Motor neuron (in vitro differentiated cells): ENCODE data around the gene RELT. TPM values are rescaled to one million over a fixed set of nuclear protein-coding genes. Genes with fewer than 3 reads are reported as not detected.

Source experiments
- ATAC-seq, 8 experiments: fragments of 200-7000 bp; cut with Tn5 transposase; replicated peaks in 6 of 8; 2 replicates each; pipeline ENCODE4 v1.8.0; 2021; ENCODE audit warnings: mild to moderate bottlenecking in 8 of 8, moderate library complexity in 8 of 8
- H3K27ac ChIP-seq, 2 donors: fragments of 250-450 bp; sonication (Bioruptor Pico); 2 replicates each; pipeline ENCODE4 v1.9.0; 2021; ENCODE audit warnings: antibody characterized with exemption in 2 of 2, mild to moderate bottlenecking in 2 of 2, moderate library complexity in 1 of 2
- H3K4me1 ChIP-seq, 2 donors: fragments of 250-450 bp; sonication (Bioruptor Pico); replicated peaks in 1 of 2; 2 replicates each; pipeline ENCODE4 v1.6.1; 2021; ENCODE audit warnings: antibody characterized with exemption in 2 of 2, mild to moderate bottlenecking in 2 of 2, moderate library complexity in 1 of 2
- H3K4me3 ChIP-seq, 5 donors: fragments of 250-450 bp; sonication (Bioruptor Pico); 2 replicates each; pipeline ENCODE4 v1.9.0; 2021; ENCODE audit warnings: antibody characterized with exemption in 5 of 5, mild to moderate bottlenecking in 5 of 5, moderate library complexity in 4 of 5
- WGBS, 10 experiments: fragments of 450-650 bp; shearing (Covaris generic); methylation state at CpG; one replicate each; pipeline ENCODE4 v1.0.0; 2022; 5-methylcytosine and 5-hydroxymethylcytosine counted together
- in situ Hi-C, 9 experiments: fragments of 400-800 bp; cut with MboI; loops; one replicate each; pipeline ENCODE4 v1.15.0; 2021; ENCODE audit warnings: low sequenced_read_pairs in 9 of 9, low pct_unique_long_range_greater_than_20kb in 2 of 9; ENCODE audit not compliant: unreplicated experiment in 9 of 9
- total RNA-seq, 8 experiments: library from RNA; unstranded; fragments of 300-600 nt; gene quantifications; 2 replicates each; pipeline versions ENCODE4 v1.2.3 to v1.2.4, GENCODE V29; 2022

Gene RELT, protein sequence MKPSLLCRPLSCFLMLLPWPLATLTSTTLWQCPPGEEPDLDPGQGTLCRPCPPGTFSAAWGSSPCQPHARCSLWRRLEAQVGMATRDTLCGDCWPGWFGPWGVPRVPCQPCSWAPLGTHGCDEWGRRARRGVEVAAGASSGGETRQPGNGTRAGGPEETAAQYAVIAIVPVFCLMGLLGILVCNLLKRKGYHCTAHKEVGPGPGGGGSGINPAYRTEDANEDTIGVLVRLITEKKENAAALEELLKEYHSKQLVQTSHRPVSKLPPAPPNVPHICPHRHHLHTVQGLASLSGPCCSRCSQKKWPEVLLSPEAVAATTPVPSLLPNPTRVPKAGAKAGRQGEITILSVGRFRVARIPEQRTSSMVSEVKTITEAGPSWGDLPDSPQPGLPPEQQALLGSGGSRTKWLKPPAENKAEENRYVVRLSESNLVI
- 10 to 100 TPM in 1 of 8 experiments, 1 to 10 TPM in 7; 6.0 to 11.8 (median 7.0) TPM for total RNA-seq

DNA sequence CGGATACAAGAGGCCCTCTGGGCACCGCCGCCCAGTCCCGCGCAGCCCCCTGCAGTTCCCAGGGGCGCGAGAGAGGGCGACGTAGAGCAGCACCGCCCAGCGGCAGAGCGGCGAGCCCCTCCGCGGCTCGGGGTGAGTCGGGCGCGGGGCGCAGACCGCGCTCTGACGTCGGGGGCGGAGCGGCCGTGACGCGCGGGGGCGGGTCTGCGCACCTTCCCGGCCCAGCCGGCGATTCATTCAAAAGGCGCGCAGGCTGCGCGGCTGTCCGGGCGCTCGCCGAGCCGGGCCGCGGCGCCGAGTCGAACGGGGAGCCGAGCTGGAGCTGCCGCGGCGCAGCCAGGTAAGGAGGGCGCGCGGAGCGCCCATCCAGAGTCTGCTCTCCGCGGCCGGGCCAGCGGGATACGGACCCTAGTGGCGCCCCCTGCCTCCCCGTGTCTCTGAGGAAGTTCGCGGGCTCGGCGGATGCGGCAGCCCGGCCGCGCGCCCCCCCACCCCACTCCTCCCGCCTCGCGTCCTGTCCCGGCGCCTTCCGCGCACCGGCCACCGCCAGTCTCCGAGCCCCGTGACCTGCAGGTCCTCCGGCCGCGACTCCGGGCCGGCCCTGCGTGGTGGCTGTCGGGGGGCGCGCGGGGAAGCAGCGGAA is at the start of gene RELT:
Gene RELT, plus strand, starts transcription at position 240 of the 643 bp plus-strand sequence. CDS start 12,738 bp downstream, outside the sequence.
- WGBS, 10 experiments: 0 to 60% (median 1%) methylated on average over 1 to 11 of the region's 96 CpGs; no CpG with 5 or more reads in 6 of the 10 experiments
- ATAC-seq: peak; percentile 84 to 94 (median 86)
- in situ Hi-C loops: loop anchor here in 1 of 9 experiments (25.0 kb wide), 1 partner anchor 286 kb away; no protein-coding TSS in a partner anchor

DNA sequence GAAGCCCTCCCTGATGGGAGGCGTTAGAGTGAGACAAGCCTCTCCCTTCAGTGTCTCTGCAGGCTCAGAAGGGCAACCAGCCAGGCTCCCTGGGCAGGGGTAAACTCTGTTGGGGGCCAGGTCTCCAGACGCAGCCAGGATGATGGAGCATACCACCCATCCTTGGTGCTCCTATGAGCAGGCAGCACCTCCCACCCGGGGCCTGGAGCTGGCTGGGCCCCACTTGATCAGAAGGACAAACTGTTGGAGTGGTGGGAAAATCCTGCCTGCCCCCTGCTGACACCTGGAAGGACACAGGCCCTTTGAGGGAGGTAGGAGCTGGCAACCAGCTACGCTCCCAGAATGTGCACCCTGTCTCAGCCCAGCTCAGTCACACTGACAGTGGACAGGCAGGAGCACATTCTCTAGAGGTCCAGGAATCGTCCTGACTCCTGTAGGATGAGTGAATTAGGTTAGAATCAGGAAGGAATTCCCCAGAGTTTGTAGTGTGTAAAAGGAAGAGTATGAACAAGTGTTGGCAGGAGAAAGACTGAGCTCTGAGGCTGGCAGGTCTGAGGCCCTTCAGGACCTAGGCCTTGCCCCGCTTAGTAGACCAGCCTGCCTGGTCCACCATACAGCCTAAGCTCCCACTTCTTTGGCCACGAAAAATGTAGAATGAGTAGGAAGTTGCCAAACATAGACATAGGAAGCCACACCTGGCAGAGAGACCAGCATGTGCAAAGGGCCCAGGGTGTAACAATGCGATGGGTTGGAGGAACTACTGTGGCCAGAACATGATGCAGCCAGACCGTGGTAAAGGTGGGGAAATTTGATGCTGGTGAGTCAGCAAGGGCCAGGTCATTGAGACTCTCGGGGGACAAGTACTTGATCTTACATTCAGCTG is 49.0 kb upstream of the RELT start:
- Histone ChIP-seq H3K4me1 (peaks cover 47 to 72% of the 10 kb centered on the region in 2 donors), H3K4me3 (no peak overlapping the region), H3K27ac (peak overlapping the region in 1 of 2 donors; percentile 37)
- 45 to 93% (median 73%) methylated on average over 2 to 8 of the region's 10 CpGs; no CpG with 5 or more reads in 1 of the 10 experiments for WGBS, 10 experiments
- in situ Hi-C loops: no loop called here
- peak in 3 of 8 experiments; percentile 2 to 16 (median 7) for ATAC-seq

More for the DNA sequence above, at the start of gene RELT:
- Histone ChIP-seq H3K27ac (peak within 1 kb of the TSS; percentile 28 to 64), H3K4me1 (peaks cover 7 to 13% of the 10 kb centered on the region in 2 donors), H3K4me3 (peak within 1 kb of the TSS; percentile 49 to 77 (median 51))

DNA sequence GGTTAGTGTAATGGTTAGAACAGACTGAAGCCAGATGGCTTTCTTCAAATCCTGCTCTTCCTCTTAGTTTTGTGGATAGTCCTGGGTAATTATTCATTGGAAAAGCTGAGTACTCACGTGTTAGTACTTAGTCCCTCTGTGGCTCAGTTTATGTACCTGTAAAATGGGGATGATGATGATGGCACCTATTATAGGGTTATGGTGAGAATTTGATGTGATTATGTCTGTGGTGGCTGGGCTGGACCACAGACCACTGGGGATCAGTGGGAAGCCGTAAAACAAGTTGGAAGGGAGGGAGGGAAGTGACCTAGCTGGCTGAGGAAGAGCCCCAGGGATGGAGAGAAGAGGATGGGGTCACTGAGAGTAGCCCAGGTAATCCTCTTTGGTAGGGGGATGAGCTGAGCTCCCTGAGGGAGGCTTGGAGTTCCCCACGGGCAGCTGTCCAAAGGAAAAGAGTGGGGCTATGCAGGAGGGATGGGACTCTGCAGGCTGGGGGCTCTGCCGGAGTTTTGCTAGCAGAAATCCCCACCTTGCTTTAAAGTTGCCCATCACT is 48.3 kb upstream of the RELT start:
- ATAC-seq: no peak
- 60 to 100% (median 83%) methylated on average over 1 to 3 of the region's 4 CpGs; no CpG with 5 or more reads in 3 of the 10 experiments for WGBS, 10 experiments
- peaks cover 49 to 72% of the 10 kb centered on the region in 2 donors for H3K4me1 ChIP-seq
- in situ Hi-C loops: no loop called here
- H3K27ac ChIP-seq: no peak overlapping the region
- H3K4me3 ChIP-seq: no peak overlapping the region

DNA sequence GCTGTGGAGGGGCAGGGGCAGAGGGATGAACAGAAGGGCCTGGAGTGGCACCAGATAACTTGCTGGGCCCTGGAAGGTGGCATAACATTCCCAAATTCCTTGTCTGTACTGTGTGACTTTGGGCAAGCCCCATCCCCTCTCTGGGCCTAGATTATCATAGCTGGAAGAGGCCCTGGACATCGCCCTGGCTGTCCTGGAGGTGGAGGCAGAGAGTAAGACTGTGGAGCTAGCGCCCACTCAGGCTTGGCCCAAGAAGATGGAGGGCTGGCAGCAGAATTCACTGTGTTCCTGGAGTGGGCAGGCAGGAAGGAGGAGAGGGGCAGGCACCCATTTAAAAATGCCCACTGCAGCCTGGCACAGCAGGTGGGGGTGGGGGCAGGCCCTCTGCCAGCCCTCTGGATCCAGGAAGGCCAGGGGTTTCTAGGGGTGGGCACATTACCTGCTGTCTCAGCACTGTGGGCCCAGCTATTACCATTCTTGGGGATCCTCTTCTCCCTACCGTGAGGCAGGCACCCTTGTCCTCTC is 45.6 kb upstream of the RELT start:
- peak; percentile 9 to 70 (median 18) for ATAC-seq
- in situ Hi-C loops: no loop called here
- WGBS, 10 experiments: 60% methylated on average over 1 of the region's 3 CpGs; no CpG with 5 or more reads in 9 of the 10 experiments

DNA sequence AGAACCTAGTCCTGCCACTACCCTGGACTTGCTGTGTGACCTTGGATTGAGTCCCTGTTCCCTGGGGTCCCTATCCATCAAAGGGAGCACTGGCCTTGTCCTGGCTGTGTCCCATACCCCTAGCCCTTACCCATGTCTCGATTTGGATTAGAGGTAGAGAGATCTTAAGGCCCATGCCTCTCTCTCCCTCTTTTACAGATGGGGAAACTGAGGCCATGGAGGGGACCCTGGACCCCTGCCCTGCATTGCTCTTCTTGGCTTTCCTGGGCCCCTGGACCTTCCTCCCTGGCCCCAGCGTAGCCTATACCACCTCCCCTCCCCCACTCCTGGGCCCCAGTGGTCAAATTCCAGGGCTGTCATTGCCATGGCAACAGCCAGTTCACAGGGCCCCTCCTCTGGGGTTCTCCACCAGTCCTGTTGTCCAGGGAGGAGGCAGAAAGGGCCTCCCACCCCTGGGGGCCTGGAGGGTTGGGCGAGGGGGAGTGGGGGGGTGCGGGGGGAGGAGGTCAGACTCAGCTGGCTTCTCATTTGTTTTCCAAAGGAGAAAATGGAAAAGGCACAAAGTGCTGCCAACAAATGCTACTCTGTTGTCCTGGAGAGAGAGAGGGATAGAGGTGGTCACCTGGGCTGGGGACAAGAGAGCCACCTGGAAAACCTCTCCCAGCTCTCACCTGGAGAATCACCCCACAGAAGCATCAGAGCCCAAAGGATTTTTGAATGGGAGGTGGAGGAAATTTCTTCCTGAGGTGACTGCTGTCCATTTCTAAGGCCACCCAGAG is 44.9 kb upstream of the RELT start:
- 83% methylated on average over 1 of the region's 4 CpGs; no CpG with 5 or more reads in 9 of the 10 experiments for WGBS, 10 experiments
- ATAC-seq: peak in 7 of 8 experiments; percentile 7 to 61 (median 50)
- Histone ChIP-seq H3K4me3 (no peak overlapping the region), H3K4me1 (peaks cover 54 to 72% of the 10 kb centered on the region in 2 donors), H3K27ac (peak overlapping the region; percentile 37 to 69)
- in situ Hi-C loops: no loop called here

More for the DNA sequence above, 45.6 kb upstream of the RELT start:
- peaks cover 57 to 76% of the 10 kb centered on the region in 2 donors for H3K4me1 ChIP-seq
- no peak overlapping the region for H3K4me3 ChIP-seq
- H3K27ac ChIP-seq: peak overlapping the region; percentile 37 to 69

DNA sequence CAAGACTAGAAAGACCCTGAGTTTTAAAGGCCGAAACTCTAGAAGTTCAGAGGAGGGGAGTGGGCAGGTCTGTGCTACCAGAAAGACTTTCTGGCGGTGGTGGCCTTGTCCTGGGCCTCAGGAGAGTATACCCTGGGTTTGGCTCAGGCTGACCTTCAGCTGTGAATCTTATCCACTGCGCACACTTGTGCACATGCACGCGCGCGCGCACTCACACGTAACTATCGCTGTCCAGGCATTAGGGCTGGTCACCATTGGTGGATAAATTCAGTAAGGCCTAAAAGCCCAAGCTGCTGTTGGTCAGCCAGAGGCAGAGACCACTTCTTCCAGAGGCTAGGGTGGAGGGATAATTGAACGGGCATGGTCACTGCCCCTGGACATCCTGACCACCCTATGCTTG is 43.0 kb upstream of the RELT start:
- peaks cover 54 to 73% of the 10 kb centered on the region in 2 donors for H3K4me1 ChIP-seq
- peak overlapping the region in 1 of 2 donors; percentile 78 for H3K27ac ChIP-seq
- in situ Hi-C loops: no loop called here
- 98 to 100% methylated on average over 2 to 8 of the region's 11 CpGs; no CpG with 5 or more reads in 8 of the 10 experiments for WGBS, 10 experiments
- no peak overlapping the region for H3K4me3 ChIP-seq
- ATAC-seq: no peak

DNA sequence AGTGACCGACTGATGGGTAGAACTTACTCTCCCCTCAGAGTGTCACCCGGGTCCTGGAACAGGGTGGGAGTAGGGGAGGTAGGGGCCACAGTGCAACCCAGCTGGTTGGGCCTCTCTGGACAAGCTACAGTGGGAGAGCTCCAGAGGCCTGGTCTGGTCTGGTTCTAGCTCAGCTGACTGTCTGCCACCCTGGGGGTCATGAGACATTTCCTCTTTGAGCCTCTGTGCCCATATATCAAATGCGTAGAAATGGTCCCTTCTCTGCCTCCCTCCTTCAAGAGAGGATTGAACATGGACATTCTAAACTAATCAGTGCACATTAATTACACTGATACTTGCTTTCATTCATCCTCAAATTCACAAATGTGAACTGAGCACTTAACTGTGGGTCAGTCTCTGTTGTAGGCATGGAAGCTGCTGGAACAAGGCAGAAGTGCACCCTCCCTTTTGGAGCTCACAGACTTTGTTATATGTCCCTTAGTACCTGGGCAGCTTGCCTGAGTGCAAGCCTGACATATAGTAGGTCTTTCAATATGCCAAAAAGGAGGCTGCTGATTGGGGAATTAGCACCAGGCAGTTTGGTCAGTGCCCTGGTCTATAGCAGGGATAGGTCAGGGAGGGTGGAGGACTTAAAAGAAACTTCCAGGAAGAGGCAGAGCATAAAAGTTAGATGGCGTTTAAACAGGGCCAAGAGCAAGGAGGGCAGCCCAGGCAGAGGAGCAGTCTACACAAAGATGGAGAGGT is 42.4 kb upstream of the RELT start:
- ATAC-seq: peak in 2 of 8 experiments; percentile 63 to 66
- 58 to 100% (median 80%) methylated on average over 1 to 4 of the region's 4 CpGs; no CpG with 5 or more reads in 5 of the 10 experiments for WGBS, 10 experiments
- peak overlapping the region; percentile 12 to 78 for H3K27ac ChIP-seq
- in situ Hi-C loops: no loop called here
- peaks cover 54 to 73% of the 10 kb centered on the region in 2 donors for H3K4me1 ChIP-seq
- no peak overlapping the region for H3K4me3 ChIP-seq

DNA sequence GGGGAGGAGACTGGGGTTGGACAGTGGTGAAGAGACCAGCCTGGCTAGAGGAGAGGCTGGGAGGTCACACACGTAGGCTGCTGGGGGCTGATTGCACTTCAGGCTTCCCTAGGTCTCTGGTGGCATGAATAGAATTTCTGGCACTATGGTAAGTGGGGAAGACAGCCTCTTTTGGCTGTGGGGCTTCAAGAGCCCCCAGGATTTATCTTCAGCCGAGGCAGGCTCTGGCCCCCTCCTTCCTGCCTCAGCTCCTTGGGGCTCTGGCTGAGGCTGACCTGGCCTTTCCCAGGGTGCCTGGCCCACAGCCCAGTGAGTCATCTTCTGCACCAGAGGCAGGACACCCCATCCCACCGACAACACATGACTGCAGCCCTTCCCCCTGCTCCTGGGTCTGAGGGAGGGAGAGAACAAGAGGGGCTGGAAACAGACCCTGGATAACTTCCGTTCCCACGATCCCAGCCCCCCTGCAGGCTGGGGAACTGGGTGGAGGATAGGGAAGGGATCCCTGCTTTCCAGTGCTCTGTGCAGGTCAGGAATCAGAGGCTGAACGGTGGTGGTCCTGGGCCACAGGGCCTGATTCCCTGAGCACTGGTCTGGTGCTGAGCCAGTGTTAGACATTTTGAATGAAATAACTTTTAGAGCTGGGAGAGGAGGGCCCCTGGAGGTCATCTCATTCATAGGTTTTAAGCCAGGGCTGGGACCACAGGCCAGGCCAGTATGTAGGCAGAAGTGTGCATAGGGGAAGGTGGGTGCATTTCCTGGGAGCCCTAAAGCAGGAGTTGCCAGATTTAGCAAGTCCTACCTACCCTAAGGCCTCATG is 41.6 kb upstream of the RELT start:
- Histone ChIP-seq H3K4me1 (peaks cover 54 to 71% of the 10 kb centered on the region in 2 donors), H3K27ac (peak overlapping the region; percentile 49 to 78), H3K4me3 (no peak overlapping the region)
- peak; percentile 13 to 82 (median 75) for ATAC-seq
- 0 to 57% (median 0%) methylated on average over 1 of the region's 6 CpGs; no CpG with 5 or more reads in 6 of the 10 experiments for WGBS, 10 experiments
- in situ Hi-C loops: no loop called here

DNA sequence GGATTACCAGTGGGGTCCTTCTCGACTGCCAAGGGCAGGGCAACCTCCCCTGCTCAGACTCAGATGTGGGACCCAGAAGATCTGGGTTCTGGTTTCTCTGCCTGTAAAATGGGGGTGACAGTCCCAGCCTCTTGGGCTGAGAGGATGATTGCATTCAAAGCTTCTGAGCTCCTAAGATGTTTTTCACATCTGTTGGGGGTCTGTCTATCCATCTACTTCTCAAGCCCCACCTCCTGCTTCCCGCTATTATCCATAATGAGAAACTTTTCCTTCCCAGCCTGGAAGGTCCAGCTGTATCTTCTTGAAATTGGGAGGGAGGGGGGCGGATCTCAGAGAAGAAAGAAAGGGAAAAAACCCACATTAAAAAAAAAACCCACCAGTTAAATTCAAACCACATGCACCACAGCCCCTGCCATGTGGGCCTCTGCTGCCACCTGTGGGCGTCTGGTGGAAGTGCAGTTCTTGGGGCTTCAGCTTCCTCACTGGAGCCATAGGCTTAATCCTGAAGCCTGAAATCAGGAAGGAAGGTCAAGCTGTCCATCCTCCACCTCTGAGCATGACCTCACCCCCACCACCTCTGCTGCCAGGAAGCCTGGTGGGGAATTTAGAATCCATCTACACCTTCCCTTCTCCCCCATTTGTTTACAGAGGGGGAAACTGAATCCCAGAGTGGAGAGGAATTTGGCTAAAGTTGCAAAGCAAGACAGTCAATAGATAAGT is 40.8 kb upstream of the RELT start:
- in situ Hi-C loops: no loop called here
- H3K27ac ChIP-seq: peak overlapping the region; percentile 49 to 78
- no peak overlapping the region for H3K4me3 ChIP-seq
- peaks cover 50 to 66% of the 10 kb centered on the region in 2 donors for H3K4me1 ChIP-seq
- peak; percentile 20 to 82 (median 39) for ATAC-seq
- WGBS, 10 experiments: 0 to 20% (median 0%) methylated on average over 1 to 2 of the region's 4 CpGs; no CpG with 5 or more reads in 3 of the 10 experiments

DNA sequence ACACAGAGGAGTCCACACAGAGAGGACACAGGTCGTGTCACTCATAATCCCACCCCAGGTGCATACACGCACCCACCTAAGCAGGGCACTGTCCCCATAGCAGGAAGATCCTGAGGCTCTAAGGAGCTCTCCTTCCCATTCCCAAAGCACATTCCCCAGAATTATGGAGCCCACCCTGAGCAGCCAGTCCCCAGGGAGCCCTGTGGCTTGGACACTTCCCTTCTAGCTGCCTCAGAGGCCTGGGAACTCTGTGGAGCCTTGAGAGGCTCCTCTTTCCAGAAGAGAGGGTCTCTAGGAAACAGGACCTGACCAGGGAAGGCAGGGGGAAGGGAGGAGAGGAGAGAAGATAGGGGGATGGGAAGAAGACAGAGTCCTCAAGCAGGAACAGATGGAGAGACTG is 38.4 kb upstream of the RELT start:
- no peak overlapping the region for H3K4me3 ChIP-seq
- H3K27ac ChIP-seq: no peak overlapping the region
- no peak for ATAC-seq
- peaks cover 30 to 47% of the 10 kb centered on the region in 2 donors for H3K4me1 ChIP-seq
- 100% methylated on average over 1 of the region's 2 CpGs; no CpG with 5 or more reads in 8 of the 10 experiments for WGBS, 10 experiments
- in situ Hi-C loops: no loop called here
